HG03558 (cell line): ENCODE results near the gene CTBP1.
A peak's percentile ranks its signal among the peaks of the same experiment; 100 is the strongest.

Source experiments
- ATAC-seq: cut with Tn5 transposase; IDR thresholded peaks from one replicate; pipeline ENCODE4 v1.9.1; 2021; ENCODE audit warnings: moderate number of reproducible peaks; ENCODE audit not compliant: unreplicated experiment; ENCODE audit errors: extremely low read depth

The CTBP1 gene

DNA sequence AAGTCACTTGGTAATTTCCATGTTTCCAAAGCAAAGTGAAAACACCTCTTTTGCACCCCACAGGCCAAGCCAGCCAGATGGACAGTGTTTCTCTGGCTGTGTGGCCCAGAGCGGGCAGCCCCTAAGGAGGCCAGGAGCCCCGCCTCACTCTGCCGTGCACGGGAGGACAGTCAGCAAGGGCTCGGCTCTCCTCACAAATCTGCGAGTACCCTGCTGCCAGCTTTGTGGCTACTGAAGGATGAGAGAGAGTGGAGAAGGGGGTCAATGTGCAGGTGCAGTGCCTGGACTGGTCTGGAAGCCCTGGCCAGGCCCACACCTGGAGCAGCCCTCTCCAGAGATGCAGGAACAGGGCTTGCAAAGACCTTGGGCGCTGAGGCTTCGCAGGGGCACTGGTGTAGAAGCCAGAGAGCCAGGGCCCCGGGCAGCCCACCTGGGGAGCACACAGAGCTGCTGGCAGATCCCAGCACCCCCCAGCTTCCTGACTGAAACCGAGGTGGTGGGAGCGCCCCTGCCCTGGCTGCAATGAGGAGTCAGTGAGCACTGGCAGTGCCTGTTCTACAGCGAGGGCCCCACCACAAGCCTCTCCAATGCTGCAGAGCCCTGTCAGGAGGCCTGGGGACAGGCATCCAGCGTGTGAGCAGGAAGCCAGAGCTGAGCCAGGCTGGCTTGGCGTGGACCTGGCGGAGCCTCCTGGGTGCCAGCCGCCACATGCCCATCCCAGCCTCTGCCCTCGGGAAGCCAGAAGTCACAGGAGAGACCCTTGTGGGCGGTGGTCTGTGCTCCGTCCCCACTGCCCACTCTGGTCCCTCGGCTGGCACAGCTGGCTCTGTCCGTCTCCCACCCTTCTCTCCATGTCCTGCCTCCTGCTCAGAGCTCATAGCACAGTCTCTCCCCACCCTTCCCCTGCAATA lies 80.5 kb downstream of the CTBP1 start:
- no peak for ATAC-seq

DNA sequence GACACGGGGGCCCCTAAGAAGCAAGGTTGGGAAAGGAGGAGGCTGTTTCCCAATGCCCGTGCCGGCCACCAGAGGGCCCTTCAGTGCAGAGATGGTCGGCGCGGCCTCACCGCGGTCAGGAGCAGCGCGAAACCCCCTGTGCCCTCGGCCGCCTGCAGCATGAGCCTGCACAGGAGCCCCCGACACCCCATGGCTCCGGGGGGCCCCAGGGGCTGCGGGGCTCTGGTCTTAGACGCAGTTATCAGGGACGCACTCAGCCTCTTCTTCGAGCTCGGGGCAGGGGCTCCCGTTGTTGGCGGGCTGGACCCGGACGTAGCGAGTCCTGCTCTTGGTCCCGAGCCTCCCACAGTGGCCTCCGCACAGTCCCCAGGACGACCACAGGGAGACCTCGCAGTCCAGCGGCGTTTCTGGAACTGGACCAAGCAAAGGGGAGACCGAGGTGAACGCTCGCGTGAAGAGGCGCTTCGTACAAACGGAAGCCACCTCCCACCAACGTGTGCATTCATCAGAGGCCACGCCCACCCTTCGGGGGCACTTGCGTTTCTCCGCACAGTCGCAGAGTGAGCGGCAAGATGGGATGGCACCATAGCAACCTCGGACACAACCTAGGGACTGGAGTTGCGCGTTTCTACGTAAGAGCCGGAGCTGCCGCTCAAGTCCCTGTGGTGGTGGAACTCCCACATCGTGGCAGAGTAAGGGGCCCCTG lies 81.5 kb downstream of the CTBP1 start:
- peak; percentile 57 for ATAC-seq

DNA sequence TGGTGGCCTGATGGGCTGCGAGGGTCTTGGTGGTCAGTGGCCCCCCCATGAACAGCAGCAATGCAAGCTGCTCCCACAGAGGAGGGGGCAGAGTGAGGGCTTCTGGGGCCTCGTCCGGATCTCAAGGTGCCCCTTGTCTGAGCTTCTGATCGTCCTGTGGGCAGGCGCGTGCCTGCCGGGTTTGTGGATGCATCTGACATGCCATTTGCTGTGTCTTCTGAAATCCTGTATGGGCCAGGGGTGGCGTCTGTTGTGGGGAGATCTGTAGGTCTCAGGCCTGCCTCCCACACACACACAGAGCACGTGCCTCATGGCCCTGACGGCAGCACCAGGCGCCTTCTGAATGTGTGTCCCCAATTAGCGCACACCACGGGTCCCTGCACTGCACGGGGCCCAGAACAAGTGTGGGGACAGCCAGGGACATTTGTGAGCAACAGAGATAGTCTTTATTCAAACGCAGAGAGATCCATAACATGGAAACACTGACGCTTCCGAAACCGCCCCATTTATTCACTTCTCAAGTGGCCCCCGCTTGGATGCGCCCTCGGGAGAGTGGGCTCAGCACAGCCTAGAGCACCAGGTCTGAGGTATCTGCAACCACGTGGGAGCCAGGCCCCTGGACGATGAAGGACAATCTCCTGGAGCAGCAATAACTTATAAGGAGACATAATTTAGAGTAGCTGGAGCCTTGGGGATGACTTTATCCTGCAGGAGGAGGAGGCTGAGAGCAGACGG lies 82.3 kb downstream of the CTBP1 start:
- no peak for ATAC-seq

DNA sequence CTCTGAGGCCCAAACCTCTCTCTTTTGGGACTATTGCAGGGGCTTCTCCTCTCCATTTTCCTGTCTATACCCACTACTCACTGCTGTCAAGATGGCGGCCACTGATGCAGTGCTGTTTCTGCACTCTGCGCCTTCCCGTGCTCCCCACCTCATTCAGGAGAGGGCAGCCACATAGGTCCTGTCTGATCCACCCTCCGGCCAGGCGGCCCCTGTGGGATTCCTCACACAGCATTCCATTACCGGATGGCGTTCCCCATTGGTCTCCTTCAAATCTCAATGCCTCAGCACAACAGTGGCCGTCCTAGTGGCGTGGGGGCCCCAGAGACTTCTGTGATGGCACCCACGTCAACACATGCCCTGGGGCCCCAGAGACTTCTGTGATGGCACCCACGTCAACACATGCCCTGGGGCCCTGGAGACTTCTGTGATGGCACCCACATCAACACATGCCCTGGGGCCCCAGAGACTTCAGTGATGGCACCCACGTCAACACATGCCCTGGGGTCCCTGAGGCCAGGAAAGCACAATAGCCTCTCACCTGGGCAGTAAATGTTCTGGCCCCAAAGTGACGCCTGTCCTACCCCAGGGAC lies 83.9 kb downstream of the CTBP1 start:
- no peak for ATAC-seq

DNA sequence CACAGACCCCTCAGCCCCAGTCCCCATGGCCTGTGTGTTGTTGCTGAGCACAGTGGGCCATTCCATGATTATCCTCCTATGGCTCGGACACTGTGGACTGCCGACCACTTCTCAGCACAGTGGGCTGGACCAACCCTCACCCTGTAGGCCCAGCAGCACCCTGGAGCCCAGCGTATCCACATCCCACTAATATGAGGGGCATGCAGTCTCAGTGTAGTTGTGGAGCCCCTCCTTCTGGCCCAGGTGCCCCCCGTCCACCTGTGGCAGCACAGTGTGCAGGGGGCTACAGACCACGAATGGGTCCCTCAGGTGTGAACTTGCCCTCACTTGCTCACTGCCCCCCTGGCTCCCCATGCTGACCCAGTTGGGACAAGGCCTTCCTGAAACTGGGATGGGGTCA lies 84.5 kb downstream of the CTBP1 start:
- ATAC-seq = no peak

DNA sequence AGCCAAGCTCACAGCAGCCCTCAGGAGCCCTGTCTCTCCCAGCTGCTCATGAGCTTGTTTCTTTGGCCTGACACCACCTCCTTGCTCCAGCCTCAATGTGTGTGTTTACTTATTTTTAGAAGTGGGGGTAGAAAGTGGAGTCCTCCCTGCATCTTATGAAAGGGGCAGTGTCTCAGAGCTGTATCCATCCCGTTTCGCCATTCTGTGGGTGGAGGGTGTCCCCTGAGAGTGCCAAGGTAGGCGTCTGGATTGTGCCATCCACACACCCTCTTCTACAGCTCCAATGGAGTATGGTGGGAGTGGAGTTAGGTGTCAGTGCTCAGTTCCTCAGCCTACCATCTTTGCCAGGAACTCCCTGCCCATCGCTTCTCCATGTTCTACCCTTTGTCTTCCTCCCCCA lies 84.9 kb downstream of the CTBP1 start:
- no peak for ATAC-seq
